Measurements from ENCODE around the gene KRT7. TPM values are rescaled to one million over a fixed set of nuclear protein-coding genes. Genes with fewer than 3 reads are reported as not detected.

Gene KRT7
- total RNA-seq, 1 experiment from 2014 or later = 13.9 TPM

DNA sequence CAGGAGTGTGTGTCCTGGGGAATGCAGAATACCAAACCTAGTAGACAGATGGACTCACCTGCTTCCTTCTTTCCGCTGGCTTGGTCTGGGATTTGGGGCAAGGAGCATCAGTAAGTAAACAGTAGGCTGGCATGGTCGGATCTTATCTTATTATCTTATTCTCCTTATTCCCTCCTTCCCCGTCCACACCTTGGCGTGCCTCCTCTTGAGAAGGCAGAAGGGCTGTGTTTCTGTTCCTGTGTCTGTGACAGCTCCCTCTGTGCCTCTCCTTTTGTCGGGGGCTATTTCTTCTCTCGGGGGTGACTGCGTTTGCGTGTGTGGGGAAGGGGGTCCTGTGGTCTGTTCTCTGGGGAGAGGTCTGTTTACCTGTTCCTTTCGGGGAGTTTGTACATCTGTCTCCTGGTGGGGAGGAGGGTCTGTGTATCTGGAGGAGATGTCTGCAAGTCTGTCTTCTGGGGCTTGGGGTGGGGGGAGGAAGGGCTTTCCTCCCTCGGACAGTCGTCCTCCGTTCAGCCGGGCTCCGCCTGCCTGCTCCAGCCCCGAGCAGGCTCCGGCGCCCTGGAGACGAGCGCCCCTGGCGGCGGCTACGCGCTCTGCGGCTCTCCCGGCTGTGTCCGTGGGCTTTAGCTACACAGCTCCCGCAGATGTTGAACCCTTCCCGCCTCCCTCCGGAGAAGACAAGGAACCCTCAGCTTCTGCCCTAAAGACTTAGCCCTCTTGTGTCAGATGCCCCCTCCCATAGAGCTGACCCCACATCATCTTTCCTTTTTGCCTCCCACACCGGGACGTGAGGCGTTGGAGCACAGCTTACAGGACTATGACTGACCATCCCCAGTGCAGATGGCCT, 45.8 kb downstream of the KRT7 start:
- Mint-ChIP-seq H3K27me3 (ENCODE audit: insufficient read depth, unreplicated experiment) (no peaks in the 10 kb centered on the region), H3K27ac (ENCODE audit: unreplicated experiment) (peak overlapping the region; percentile 89), H3K4me3 (ENCODE audit: unreplicated experiment) (peak overlapping the region; percentile 70), H3K9me3 (ENCODE audit: unreplicated experiment) (no peaks in the 10 kb centered on the region), H3K4me1 (ENCODE audit: low read depth, unreplicated experiment) (peaks cover 27% of the 10 kb centered on the region), H3K36me3 (ENCODE audit: insufficient read depth, unreplicated experiment) (no peaks in the 10 kb centered on the region)
- Histone ChIP-seq H3K27me3 (replicated peaks; ENCODE audit: control insufficient read depth, insufficient read depth, low read length) (no peaks in the 10 kb centered on the region), H3K4me3 (ENCODE audit: low read depth, low read length) (no peak overlapping the region), H3K4me1 (peaks cover 33% of the 10 kb centered on the region), H3K36me3 (ENCODE audit: control insufficient read depth, insufficient read depth, low read length) (no peaks in the 10 kb centered on the region), H3K9me3 (no peaks in the 10 kb centered on the region)
- TF ChIP-seq, protein P1, sequence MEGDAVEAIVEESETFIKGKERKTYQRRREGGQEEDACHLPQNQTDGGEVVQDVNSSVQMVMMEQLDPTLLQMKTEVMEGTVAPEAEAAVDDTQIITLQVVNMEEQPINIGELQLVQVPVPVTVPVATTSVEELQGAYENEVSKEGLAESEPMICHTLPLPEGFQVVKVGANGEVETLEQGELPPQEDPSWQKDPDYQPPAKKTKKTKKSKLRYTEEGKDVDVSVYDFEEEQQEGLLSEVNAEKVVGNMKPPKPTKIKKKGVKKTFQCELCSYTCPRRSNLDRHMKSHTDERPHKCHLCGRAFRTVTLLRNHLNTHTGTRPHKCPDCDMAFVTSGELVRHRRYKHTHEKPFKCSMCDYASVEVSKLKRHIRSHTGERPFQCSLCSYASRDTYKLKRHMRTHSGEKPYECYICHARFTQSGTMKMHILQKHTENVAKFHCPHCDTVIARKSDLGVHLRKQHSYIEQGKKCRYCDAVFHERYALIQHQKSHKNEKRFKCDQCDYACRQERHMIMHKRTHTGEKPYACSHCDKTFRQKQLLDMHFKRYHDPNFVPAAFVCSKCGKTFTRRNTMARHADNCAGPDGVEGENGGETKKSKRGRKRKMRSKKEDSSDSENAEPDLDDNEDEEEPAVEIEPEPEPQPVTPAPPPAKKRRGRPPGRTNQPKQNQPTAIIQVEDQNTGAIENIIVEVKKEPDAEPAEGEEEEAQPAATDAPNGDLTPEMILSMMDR (IDR thresholded peaks at IDR 0.05; ENCODE audit: insufficient read depth in 1 of 2, low read depth in 1 of 2, low read length in 1 of 2, severe bottlenecking in 1 of 2, unreplicated experiment in 1 of 2) = peak; percentile 75 to 86
- DNase-seq = peak; percentile 63 to 83
- ChIA-PET CTCF (interaction anchor here (0.6 to 2.7 kb wide), 18 partner anchors 9 to 123 kb away, joined by 3 to 9 read pairs (median 4); no protein-coding TSS in a partner anchor), POLR2A (interaction anchor here (0.7 to 0.8 kb wide), 2 partner anchors 132 to 1347 kb away, joined by 4 to 11 read pairs; no protein-coding TSS in a partner anchor)
- intact Hi-C loops (cut with micrococcal nuclease; ENCODE audit: unreplicated experiment) = no loop called here
- no TSS peak for BruUV-seq (replicated peaks)

- intact Hi-C loops (cut with micrococcal nuclease; ENCODE audit: unreplicated experiment) = loop anchor here (2.0 to 5.0 kb wide), 4 partner anchors 17 to 48 kb away; no protein-coding TSS in a partner anchor
- DNase-seq = no peak
- POLR2A ChIA-PET = interaction anchor here (0.8 kb wide), 1 partner anchor 133 kb away, joined by 4 read pairs; no protein-coding TSS in a partner anchor
- peak overlapping the region; percentile 89 for H3K27ac Mint-ChIP-seq (ENCODE audit: unreplicated experiment)
- H3K4me1 Mint-ChIP-seq (ENCODE audit: low read depth, unreplicated experiment) = peaks cover 27% of the 10 kb centered on the region
- H3K27me3 Mint-ChIP-seq (ENCODE audit: insufficient read depth, unreplicated experiment) = no peaks in the 10 kb centered on the region
- TF ChIP-seq, protein P1 (IDR thresholded peaks at IDR 0.05; ENCODE audit: insufficient read depth in 1 of 2, low read depth in 1 of 2, low read length in 1 of 2, severe bottlenecking in 1 of 2, unreplicated experiment in 1 of 2) = no peak
- H3K9me3 Mint-ChIP-seq (ENCODE audit: unreplicated experiment) = no peaks in the 10 kb centered on the region
- no peak overlapping the region for H3K4me3 ChIP-seq (ENCODE audit: low read depth, low read length)
- no peaks in the 10 kb centered on the region for H3K36me3 ChIP-seq (ENCODE audit: control insufficient read depth, insufficient read depth, low read length)
- no peaks in the 10 kb centered on the region for H3K36me3 Mint-ChIP-seq (ENCODE audit: insufficient read depth, unreplicated experiment)
- CTCF ChIA-PET = interaction anchor here (0.5 to 2.7 kb wide), 20 partner anchors 10 to 124 kb away, joined by 3 to 9 read pairs (median 5); no protein-coding TSS in a partner anchor
- BruUV-seq (replicated peaks) = TSS peak; percentile 81
- H3K4me1 ChIP-seq = peaks cover 33% of the 10 kb centered on the region
- H3K27me3 ChIP-seq (replicated peaks; ENCODE audit: control insufficient read depth, insufficient read depth, low read length) = no peaks in the 10 kb centered on the region
- H3K4me3 Mint-ChIP-seq (ENCODE audit: unreplicated experiment) = peak overlapping the region; percentile 70
- H3K9me3 ChIP-seq = no peaks in the 10 kb centered on the region
These were observed 46.6 kb downstream of the KRT7 start for GRCh38 chr12:52279422-52280318.
